Hepatocyte (in vitro differentiated cells): ENCODE results near the gene TMPRSS12. TPM values are rescaled to one million over a fixed set of nuclear protein-coding genes. Genes with fewer than 3 reads are reported as not detected.

Source experiments
- DNase-seq: peaks from one replicate; pipeline ENCODE4 v3.0.0-alpha.2; 2016; ENCODE audit warnings: low spot score
- H2AFZ ChIP-seq: fragments of 200-600 bp; sonication (generic); 2 replicates; pipeline ENCODE4 v1.6.0; 2016; ENCODE audit warnings: antibody characterized with exemption, mild to moderate bottlenecking
- H3K27ac ChIP-seq: fragments of 200-600 bp; sonication (generic); 2 replicates; pipeline ENCODE4 v1.5.1; 2016; ENCODE audit warnings: mild to moderate bottlenecking
- H3K27me3 ChIP-seq: fragments of 200-600 bp; sonication (generic); 2 replicates; pipeline ENCODE4 v1.6.1; 2016
- H3K36me3 ChIP-seq: fragments of 200-600 bp; sonication (generic); replicated peaks from 2 replicates; pipeline ENCODE4 v1.5.1; 2016; ENCODE audit warnings: low read depth; ENCODE audit not compliant: insufficient read depth
- H3K4me1 ChIP-seq: fragments of 200-600 bp; sonication (generic); 2 replicates; pipeline ENCODE4 v1.5.1; 2016; ENCODE audit warnings: mild to moderate bottlenecking, moderate library complexity; ENCODE audit not compliant: insufficient read depth
- H3K4me2 ChIP-seq: fragments of 200-600 bp; sonication (generic); 2 replicates; pipeline ENCODE4 v1.6.0; 2016
- H3K4me3 ChIP-seq: fragments of 200-600 bp; sonication (generic); 2 replicates; pipeline ENCODE4 v1.5.1; 2016; ENCODE audit warnings: mild to moderate bottlenecking
- H3K79me2 ChIP-seq: fragments of 200-600 bp; sonication (generic); 2 replicates; pipeline ENCODE4 v1.6.0; 2017; ENCODE audit warnings: mild to moderate bottlenecking
- H3K9me2 ChIP-seq: fragments of 200-600 bp; sonication (generic); replicated peaks from 2 replicates; pipeline ENCODE4 v1.6.0; 2017; ENCODE audit warnings: mild to moderate bottlenecking; ENCODE audit not compliant: insufficient read depth
- H3K9me3 ChIP-seq: fragments of 200-600 bp; sonication (generic); 2 replicates; pipeline ENCODE4 v1.5.1; 2016; ENCODE audit warnings: low read depth, mild to moderate bottlenecking
- H4K20me1 ChIP-seq: fragments of 200-600 bp; sonication (generic); 2 replicates; pipeline ENCODE4 v1.6.0; 2016; ENCODE audit warnings: mild to moderate bottlenecking; ENCODE audit not compliant: insufficient read depth, poor library complexity, severe bottlenecking
- CTCF ChIP-seq: fragments of 200-600 bp; sonication (generic); IDR thresholded peaks from 2 replicates; pipeline ENCODE4 v1.5.1; 2016; ENCODE audit warnings: antibody characterized with exemption, mild to moderate bottlenecking; ENCODE audit not compliant: poor library complexity
- EZH2 ChIP-seq: fragments of 200-600 bp; sonication (generic); IDR thresholded peaks from 2 replicates; pipeline ENCODE4 v1.6.1; 2016; ENCODE audit warnings: antibody characterized with exemption, mild to moderate bottlenecking, borderline replicate concordance
- EZH2phosphoT487 ChIP-seq: fragments of 200-600 bp; sonication (generic); IDR thresholded peaks from one replicate; pipeline ENCODE4 v1.6.1; 2018; ENCODE audit warnings: antibody characterized with exemption, mild to moderate bottlenecking, low read depth, moderate library complexity; ENCODE audit not compliant: unreplicated experiment, severe bottlenecking
- WGBS: methylation state at CpG from one replicate; pipeline ENCODE4 v1.1.6; 2016; ENCODE audit warnings: low lambda C conversion rate; ENCODE audit errors: missing lambda C conversion rate; 5-methylcytosine and 5-hydroxymethylcytosine counted together
- polyA plus RNA-seq: library from polyadenylated mRNA; unstranded; fragments of >200 nt; fragmentation: Nextera tagmentation; extraction: Ambion mirVana; gene quantifications from 2 replicates; pipeline ENCODE4 v1.2.1, GENCODE V29; 2016
- total RNA-seq: library from RNA; depleted of rRNA; stranded (reverse); fragments of >200 nt; gene quantifications from 2 replicates; pipeline ENCODE4 v1.2.3, GENCODE V29; 2014

The TMPRSS12 gene
- total and polyA plus RNA-seq, 2 experiments from 2014 or later = not detected

- no peak for DNase-seq
- H3K9me3 ChIP-seq = no peaks in the 10 kb centered on the region
- H3K27me3 ChIP-seq = no peaks in the 10 kb centered on the region
- peak overlapping the region; percentile 94 for H3K27ac ChIP-seq
- H3K4me1 ChIP-seq = peaks cover 38% of the 10 kb centered on the region
- H3K9me2 ChIP-seq = no peaks in the 10 kb centered on the region
- peak overlapping the region; percentile 78 for H2AFZ ChIP-seq
- no peak for TF ChIP-seq CTCF
- no peak for TF ChIP-seq EZH2phosphoT487
- TF ChIP-seq EZH2 = no peak
- H3K4me2 ChIP-seq = peak overlapping the region; percentile 84
- no peaks in the 10 kb centered on the region for H3K36me3 ChIP-seq
- H3K79me2 ChIP-seq = peaks cover 35% of the 10 kb centered on the region
- H3K4me3 ChIP-seq = no peak overlapping the region
- WGBS = 45% methylated on average over 8 of the region's 8 CpGs
- no peaks in the 10 kb centered on the region for H4K20me1 ChIP-seq
Measured at GRCh38 chr12:50923361-50924130, 80.8 kb downstream of the TMPRSS12 start.

GRCh38 chr12:50924131-50924438, 81.4 kb downstream of the TMPRSS12 start:
- no peak for TF ChIP-seq CTCF
- TF ChIP-seq EZH2phosphoT487 = no peak
- no peak for TF ChIP-seq EZH2

GRCh38 chr12:50924439-50925341, 82.0 kb downstream of the TMPRSS12 start:
- H3K4me1 ChIP-seq = peaks cover 38% of the 10 kb centered on the region
- H3K79me2 ChIP-seq = peaks cover 46% of the 10 kb centered on the region
- H2AFZ ChIP-seq = peak overlapping the region; percentile 78
- WGBS = 18% methylated on average over 13 of the region's 13 CpGs
- H3K4me3 ChIP-seq = peak overlapping the region; percentile 42
- H3K9me3 ChIP-seq = no peaks in the 10 kb centered on the region
- peak; percentile 87 for DNase-seq
- H3K36me3 ChIP-seq = no peaks in the 10 kb centered on the region
- peak overlapping the region; percentile 94 for H3K27ac ChIP-seq
- no peaks in the 10 kb centered on the region for H3K9me2 ChIP-seq
- H3K27me3 ChIP-seq = no peaks in the 10 kb centered on the region
- TF ChIP-seq CTCF (no peak), EZH2 (no peak), EZH2phosphoT487 (no peak)
- H4K20me1 ChIP-seq = no peaks in the 10 kb centered on the region
- peak overlapping the region; percentile 84 for H3K4me2 ChIP-seq

More at GRCh38 chr12:50924131-50924438, 81.4 kb downstream of the TMPRSS12 start:
- Histone ChIP-seq H3K4me3 (peak overlapping the region; percentile 13), H3K9me2 (no peaks in the 10 kb centered on the region), H4K20me1 (no peaks in the 10 kb centered on the region), H3K9me3 (no peaks in the 10 kb centered on the region), H3K27me3 (no peaks in the 10 kb centered on the region), H3K4me1 (peaks cover 38% of the 10 kb centered on the region), H3K4me2 (peak overlapping the region; percentile 84), H3K27ac (peak overlapping the region; percentile 94), H3K36me3 (no peaks in the 10 kb centered on the region), H2AFZ (peak overlapping the region; percentile 78), H3K79me2 (peaks cover 41% of the 10 kb centered on the region)
- WGBS = 2% methylated on average over 4 of the region's 4 CpGs
- DNase-seq = no peak
